Activated naive CD4-positive, alpha-beta T cell treated with anti-CD3 and anti-CD28 coated beads, Interleukin-2, amount 50 U/mL, for 24 hours (primary cell): ENCODE measurements around the gene NR3C1.

Source experiments
- H3K27ac Mint-ChIP-seq: one replicate; pipeline ENCODE4 v1.8.0; 2021; ENCODE audit warnings: mild to moderate bottlenecking, mixed read lengths
- H3K27me3 Mint-ChIP-seq: one replicate; pipeline ENCODE4 v1.8.0; 2021; ENCODE audit warnings: mixed read lengths
- H3K36me3 Mint-ChIP-seq: one replicate; pipeline ENCODE4 v1.8.0; 2021; ENCODE audit warnings: mixed read lengths
- H3K4me1 Mint-ChIP-seq: one replicate; pipeline ENCODE4 v1.8.0; 2021; ENCODE audit warnings: mixed read lengths
- H3K4me3 Mint-ChIP-seq: one replicate; pipeline ENCODE4 v1.8.0; 2021; ENCODE audit warnings: mild to moderate bottlenecking, mixed read lengths
- H3K9me3 Mint-ChIP-seq: one replicate; pipeline ENCODE4 v1.8.0; 2021; ENCODE audit warnings: mixed read lengths

The NR3C1 gene

DNA sequence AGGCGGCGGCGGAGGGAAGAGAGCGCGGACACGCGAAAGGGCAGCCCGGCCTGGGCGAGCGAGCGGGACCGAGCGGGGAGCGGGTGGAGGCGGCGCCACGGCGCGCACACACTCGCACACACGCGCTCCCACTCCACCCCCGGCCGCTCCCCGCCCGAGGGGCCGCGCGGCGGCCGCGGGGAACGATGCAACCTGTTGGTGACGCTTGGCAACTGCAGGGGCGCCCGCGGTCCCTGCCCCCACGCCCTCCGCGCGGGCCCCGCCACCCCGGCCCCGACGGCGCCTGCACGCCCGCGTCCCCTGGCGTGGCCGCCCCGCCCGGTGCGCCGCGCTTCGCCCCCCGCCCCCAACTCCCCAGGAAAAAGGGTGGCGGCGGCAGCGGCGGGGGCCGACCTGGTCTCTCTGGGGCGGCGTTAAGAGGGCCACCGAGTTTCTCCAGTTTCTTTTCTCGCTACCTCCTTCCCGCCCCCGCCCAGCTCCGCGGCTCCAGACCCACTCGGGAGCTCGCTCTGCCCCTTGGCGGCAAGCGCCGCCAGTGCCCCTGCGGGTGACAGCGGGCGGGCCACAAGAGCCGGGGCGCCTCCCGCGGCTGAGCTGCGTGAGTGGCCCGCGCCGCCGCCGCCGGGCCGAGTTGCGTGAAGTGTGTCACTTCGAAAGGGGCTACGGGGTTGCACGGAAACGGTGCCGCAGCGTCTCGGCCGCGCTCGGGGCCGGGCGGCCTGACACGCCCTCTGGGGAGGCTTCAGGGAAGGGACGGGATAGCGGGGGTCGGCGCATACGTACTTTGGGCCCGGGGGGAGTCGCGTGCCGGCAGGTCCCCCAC lies at the start of gene NR3C1:
TSS of gene NR3C1 (minus strand) at position 94 of the 823 bp plus-strand sequence. CDS start 2,847 bp downstream, outside the sequence.
- H3K36me3 Mint-ChIP-seq = peaks cover 16% of the 10 kb centered on the region
- peak within 1 kb of the TSS; percentile 97 for H3K27ac Mint-ChIP-seq
- H3K9me3 Mint-ChIP-seq = no peaks in the 10 kb centered on the region
- H3K4me1 Mint-ChIP-seq = peaks cover 50% of the 10 kb centered on the region
- H3K4me3 Mint-ChIP-seq = peak within 1 kb of the TSS; percentile 95
- H3K27me3 Mint-ChIP-seq = no peaks in the 10 kb centered on the region

DNA sequence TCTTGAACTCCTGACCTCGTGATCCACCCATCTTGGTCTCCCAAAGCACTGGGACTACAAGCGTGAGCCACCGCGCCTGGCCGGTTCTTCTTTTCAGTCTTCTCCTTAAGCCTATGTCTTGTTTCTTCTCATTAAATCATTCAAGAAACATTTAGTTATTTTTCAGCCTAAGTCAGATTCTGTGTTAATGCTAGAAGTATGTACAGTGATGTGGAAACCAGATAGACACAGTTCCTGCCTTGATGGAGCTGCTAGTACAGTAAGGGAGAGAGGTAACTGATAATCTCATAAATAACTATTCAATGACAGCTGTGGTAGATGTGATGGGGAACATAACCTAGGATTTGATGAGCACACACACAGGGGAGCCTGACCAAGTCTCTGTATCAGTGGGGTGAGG lies 46.3 kb upstream of the NR3C1 start:
- Mint-ChIP-seq H3K4me1 (peaks cover 10% of the 10 kb centered on the region), H3K27me3 (no peaks in the 10 kb centered on the region), H3K4me3 (no peak overlapping the region), H3K9me3 (no peaks in the 10 kb centered on the region), H3K36me3 (no peaks in the 10 kb centered on the region), H3K27ac (no peak overlapping the region)

DNA sequence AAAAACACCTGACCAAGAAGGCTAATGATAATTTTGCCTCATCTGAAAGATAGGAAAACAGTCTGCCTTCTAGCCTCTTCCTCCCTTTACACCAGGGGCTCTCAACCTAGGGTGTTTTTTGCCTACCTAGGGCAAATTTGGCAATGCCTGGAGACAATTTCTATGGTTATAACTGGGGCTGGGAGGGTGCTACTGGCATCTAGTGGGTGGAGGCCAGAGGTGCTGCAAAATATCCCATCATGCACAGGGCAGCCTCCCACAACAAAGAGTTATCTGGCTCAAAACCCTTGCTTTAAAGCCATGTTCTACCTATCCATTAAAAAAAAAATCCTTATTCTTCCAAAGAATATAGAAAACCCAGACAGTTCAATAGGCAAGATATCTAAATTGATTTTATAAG lies 45.0 kb upstream of the NR3C1 start:
- no peaks in the 10 kb centered on the region for H3K9me3 Mint-ChIP-seq

DNA sequence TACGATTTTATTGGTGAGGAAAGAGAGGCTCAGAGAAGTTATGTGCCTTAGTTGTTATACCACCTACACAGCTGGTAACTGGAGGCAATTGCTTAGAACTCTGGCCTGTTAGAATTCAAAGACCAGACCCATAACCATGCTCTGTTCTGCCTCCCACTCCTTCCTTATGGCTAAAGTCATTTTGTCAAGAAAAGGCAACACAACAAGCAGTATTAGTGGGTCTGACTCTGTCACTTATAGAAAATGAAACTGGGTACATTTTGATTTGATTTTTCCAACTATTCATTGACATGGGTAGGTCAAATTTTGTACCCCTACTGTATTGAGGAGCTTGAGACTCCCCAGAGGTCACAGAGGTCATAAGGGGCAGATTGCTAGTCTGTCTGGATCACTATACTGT lies 44.5 kb upstream of the NR3C1 start:
- Mint-ChIP-seq H3K27me3 (no peaks in the 10 kb centered on the region), H3K4me3 (no peak overlapping the region), H3K9me3 (no peaks in the 10 kb centered on the region), H3K27ac (no peak overlapping the region), H3K36me3 (no peaks in the 10 kb centered on the region), H3K4me1 (peaks cover 10% of the 10 kb centered on the region)

More for the DNA sequence above, 45.0 kb upstream of the NR3C1 start:
- no peaks in the 10 kb centered on the region for H3K36me3 Mint-ChIP-seq
- H3K27me3 Mint-ChIP-seq = no peaks in the 10 kb centered on the region
- H3K4me3 Mint-ChIP-seq = no peak overlapping the region
- no peak overlapping the region for H3K27ac Mint-ChIP-seq
- H3K4me1 Mint-ChIP-seq = peaks cover 10% of the 10 kb centered on the region

DNA sequence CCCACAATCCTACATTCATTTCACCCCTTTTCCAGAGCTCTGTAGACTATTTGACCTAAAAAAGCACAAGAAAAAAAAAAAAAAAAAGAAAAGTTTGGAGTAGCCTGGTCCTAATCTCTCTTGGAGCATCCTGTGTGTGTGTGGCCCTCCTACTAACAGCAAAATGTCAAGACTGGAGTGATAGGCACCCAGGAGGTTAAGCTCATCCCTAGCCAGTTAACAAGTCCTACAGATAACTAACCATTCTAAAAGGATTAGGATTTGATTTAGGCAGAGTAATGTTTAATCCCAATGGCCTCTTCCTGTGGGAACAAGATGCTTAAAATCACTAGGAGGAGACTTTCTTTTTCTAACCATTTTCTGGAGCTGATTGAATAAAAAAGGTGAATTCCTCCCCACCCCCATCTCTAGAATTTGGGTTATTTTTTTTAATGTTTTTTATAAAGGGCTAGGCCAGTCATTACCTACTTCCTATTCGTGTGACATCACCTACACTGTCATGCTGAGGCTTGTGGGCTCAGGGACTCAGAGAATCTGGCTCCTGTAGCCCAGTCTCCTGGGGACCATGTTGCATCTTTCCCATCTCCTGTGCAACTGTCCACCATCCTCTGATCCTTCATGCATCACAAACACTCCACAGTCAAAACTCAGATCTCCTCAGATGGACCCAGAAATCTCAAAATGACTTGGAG lies 43.2 kb upstream of the NR3C1 start:
- H3K4me1 Mint-ChIP-seq = peaks cover 10% of the 10 kb centered on the region
- no peaks in the 10 kb centered on the region for H3K9me3 Mint-ChIP-seq
- no peaks in the 10 kb centered on the region for H3K36me3 Mint-ChIP-seq
- no peaks in the 10 kb centered on the region for H3K27me3 Mint-ChIP-seq
- H3K4me3 Mint-ChIP-seq = no peak overlapping the region
- H3K27ac Mint-ChIP-seq = peak overlapping the region; percentile 56

DNA sequence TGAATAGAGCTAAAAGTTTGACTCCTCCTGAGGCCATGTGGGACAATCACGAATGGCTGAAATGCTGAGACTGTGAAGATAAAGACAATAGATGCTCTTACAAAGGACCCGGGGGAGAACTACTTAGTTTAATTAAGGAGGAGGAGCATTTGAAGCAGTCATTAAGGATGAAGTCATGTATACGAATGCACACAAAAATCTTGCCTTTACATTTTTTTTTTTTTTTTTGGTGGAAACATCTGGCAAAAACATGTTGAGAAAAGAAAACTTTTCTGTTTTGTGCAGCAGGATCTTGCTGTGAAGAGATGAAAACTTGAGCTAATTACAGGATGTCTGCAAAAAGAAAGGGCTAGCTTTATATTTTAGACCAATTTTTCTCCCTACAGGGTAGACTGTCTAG lies 42.3 kb upstream of the NR3C1 start:
- Mint-ChIP-seq H3K27me3 (no peaks in the 10 kb centered on the region), H3K4me1 (peaks cover 10% of the 10 kb centered on the region), H3K36me3 (no peaks in the 10 kb centered on the region), H3K4me3 (no peak overlapping the region), H3K9me3 (no peaks in the 10 kb centered on the region), H3K27ac (no peak overlapping the region)

DNA sequence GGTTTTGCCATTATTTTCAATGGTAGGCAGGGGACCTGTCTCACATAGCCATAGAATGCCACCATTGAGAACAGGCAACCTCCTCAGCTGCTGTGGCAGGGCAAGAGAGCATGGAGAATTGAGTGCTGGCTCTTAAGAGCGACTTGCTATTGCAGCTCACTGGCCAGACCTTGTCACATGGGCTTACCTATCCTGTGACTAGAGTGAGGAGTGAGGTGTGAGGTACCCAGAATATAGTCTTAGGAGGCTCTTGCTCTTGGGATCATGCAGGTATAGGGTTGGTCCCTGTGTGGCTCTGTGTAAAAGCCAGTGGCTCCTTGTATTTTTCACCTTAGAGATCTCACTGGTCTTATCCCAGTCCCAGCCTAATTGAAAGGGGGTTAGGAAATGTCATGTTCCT lies 39.8 kb upstream of the NR3C1 start:
- H3K36me3 Mint-ChIP-seq = peaks cover 2% of the 10 kb centered on the region
- H3K27me3 Mint-ChIP-seq = no peaks in the 10 kb centered on the region
- H3K27ac Mint-ChIP-seq = no peak overlapping the region
- H3K4me3 Mint-ChIP-seq = no peak overlapping the region
- H3K9me3 Mint-ChIP-seq = no peaks in the 10 kb centered on the region
- peaks cover 10% of the 10 kb centered on the region for H3K4me1 Mint-ChIP-seq

DNA sequence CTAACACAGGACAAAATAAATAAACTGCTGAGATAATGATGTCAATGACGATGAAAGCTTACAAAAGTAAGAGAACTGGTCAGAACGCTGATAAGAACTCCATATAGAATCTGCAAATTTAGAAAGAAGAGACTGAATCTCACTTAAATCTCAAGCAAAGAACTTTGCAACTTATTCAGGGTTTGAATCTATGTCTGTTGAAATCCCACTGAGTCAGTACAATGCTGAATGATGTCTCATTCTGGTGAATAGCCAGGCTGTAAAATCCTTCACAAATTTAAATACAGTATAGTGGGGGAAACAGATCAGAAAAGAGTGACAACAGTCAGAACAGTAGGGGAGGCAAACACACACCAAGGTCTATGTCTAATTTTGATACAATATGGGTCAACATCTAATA lies 38.9 kb upstream of the NR3C1 start:
- no peaks in the 10 kb centered on the region for H3K27me3 Mint-ChIP-seq
- H3K36me3 Mint-ChIP-seq = peaks cover 2% of the 10 kb centered on the region
- no peak overlapping the region for H3K27ac Mint-ChIP-seq
- H3K4me3 Mint-ChIP-seq = no peak overlapping the region
- H3K9me3 Mint-ChIP-seq = no peaks in the 10 kb centered on the region
- H3K4me1 Mint-ChIP-seq = peaks cover 13% of the 10 kb centered on the region

DNA sequence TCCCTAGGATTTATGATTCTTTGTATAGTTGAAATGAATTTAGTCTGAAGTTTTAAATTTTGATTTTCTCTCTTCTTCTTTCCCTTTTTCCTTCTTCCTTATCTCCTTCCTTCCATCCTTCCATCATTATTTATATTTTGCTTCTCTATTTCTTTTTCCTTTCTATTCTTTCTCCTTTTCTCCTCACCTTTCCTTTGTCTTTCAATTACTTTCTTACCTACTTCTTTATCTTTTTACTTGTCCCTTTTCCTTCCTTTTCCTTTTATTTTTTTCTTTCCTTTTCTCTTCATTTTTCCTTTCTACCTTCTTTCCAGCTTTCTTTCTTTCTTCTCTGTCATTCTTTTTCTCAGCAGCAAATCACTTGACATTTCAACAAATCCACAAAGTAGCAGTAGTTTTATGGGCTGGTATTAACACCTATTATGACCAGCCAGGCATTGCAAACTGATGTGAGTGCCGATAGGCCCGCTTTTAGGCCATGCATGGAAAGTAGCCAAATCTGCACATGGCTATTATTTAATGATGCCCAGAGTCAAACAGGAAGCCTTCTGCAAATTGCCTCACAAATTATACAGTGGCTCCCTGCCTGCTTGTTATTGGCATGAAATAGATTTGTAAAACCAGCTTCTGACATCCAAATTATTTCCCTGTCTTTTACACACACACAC lies 37.1 kb upstream of the NR3C1 start:
- Mint-ChIP-seq H3K27ac (peak overlapping the region; percentile 47), H3K9me3 (no peaks in the 10 kb centered on the region), H3K27me3 (no peaks in the 10 kb centered on the region), H3K36me3 (peaks cover 5% of the 10 kb centered on the region), H3K4me1 (peaks cover 26% of the 10 kb centered on the region), H3K4me3 (no peak overlapping the region)

DNA sequence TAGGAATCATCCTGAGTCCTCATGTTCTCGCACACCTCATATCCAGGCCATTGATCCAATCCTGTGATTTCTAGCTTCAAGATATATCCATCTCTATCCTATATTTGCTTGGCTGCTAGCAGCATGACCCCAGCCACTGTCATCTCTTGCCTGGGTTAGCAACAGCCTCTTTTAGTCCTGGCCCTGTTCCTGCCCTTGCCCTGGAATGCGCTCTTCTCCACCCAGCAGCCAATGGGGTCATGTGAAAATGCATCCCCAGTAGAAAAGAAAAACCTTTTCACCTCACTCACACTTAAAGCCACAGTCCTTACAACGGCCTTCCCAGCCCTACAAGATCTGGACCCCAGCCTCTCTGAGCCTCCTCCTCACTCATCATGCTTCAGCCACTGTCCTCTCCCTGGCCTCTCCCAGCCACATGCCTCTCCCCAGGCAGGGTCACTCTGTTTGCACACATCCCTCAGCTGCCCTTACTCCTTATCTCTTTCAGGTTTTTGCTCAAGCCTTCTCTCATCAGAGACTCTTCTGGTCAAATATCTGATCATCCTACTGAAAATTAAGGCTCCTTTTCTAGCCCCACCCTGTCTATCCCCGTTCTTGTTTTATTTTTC lies 34.3 kb upstream of the NR3C1 start:
- Mint-ChIP-seq H3K27ac (peak overlapping the region; percentile 99), H3K4me3 (no peak overlapping the region), H3K27me3 (no peaks in the 10 kb centered on the region), H3K4me1 (peaks cover 52% of the 10 kb centered on the region), H3K9me3 (no peaks in the 10 kb centered on the region), H3K36me3 (peaks cover 5% of the 10 kb centered on the region)

DNA sequence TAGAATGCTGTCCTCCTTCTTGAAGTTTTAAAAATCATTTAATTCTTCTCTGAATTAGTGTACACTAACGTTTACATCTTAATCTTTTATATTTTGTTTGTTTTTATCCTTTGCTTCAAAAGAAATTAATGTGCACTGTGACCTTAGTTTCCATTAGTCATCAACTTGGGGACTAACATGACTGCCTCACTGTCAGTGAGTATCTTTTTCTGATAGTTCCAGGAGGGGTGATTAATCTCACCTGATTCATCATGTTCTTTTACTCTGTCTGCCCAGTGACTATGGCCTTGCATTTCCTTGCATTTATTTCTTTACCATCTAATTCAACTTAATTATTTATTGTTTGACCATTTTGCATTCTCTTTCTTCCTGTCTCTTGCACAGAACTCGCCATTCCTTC lies 33.4 kb upstream of the NR3C1 start:
- peaks cover 60% of the 10 kb centered on the region for H3K4me1 Mint-ChIP-seq
- H3K27ac Mint-ChIP-seq = peak overlapping the region; percentile 99
- no peaks in the 10 kb centered on the region for H3K9me3 Mint-ChIP-seq
- peak overlapping the region; percentile 74 for H3K4me3 Mint-ChIP-seq
- peaks cover 5% of the 10 kb centered on the region for H3K36me3 Mint-ChIP-seq
- H3K27me3 Mint-ChIP-seq = no peaks in the 10 kb centered on the region

DNA sequence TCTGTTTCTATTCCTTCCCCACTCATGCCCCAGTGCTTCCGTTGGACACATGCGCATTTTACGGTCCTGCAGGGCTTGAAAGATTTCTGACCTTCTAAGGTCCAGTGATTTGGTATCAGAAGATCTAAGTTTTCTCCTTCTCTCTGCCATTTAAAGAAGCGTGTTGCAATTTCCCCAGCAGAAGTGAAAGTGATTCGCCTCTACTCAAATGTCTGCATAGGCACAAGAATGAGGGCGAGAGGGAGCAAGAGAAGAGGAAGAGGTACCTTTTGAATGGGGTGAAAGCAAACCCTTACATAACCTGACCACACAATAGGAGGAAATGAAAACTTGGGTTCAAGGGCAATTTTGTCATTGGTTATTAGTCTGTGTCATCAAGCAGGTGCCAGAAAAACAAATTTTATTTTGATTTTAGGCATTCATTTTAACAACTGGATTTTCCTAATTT lies 31.7 kb upstream of the NR3C1 start:
- no peaks in the 10 kb centered on the region for H3K27me3 Mint-ChIP-seq
- peaks cover 5% of the 10 kb centered on the region for H3K36me3 Mint-ChIP-seq
- peak overlapping the region; percentile 99 for H3K27ac Mint-ChIP-seq
- peak overlapping the region; percentile 94 for H3K4me3 Mint-ChIP-seq
- no peaks in the 10 kb centered on the region for H3K9me3 Mint-ChIP-seq
- H3K4me1 Mint-ChIP-seq = peaks cover 70% of the 10 kb centered on the region

DNA sequence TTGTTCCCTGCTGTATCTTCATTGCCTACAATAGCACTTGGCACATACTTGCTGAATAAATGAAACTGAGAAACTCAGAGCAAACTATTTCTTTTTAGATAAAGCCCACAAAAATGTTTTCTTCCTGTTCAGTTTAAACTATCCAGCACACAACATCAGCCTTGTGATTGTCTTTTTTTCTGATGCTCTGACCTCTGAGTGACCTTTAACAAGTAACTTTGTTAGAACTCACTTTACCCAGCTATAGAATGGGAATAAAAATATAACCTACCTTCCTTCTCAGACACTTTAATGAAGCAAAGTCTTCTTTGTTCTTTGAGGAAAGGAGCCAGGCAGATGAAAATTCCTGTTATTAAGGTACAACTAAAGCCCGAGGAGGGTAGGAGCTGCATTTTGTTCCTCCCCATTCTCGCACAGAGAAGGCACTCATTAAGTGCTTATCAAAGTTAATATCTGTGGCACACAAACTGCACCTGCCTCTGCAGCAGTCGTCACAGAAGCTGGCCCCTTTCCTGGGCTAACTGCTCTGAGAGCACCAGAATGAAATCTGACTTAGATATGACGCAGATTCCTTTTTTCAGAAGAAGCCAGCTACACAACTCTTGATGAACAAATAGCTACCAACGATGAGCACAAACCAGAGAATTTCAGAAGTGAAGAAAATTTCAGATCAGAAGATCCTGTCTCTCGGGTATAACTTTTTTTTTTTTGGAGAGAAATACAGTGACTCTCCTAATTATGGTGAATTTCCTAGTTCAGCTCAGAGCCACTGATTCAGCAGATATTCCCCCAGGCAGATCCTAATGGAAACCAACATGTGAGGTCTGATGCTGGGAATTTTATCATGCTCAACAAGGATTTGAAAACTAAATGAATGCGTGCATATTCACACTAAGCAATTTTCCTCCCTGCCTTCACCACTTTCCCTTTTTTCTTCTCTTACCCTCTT lies 31.0 kb upstream of the NR3C1 start:
- peaks cover 71% of the 10 kb centered on the region for H3K4me1 Mint-ChIP-seq
- no peaks in the 10 kb centered on the region for H3K27me3 Mint-ChIP-seq
- H3K27ac Mint-ChIP-seq = peak overlapping the region; percentile 99
- peaks cover 5% of the 10 kb centered on the region for H3K36me3 Mint-ChIP-seq
- peak overlapping the region; percentile 94 for H3K4me3 Mint-ChIP-seq
- no peaks in the 10 kb centered on the region for H3K9me3 Mint-ChIP-seq

DNA sequence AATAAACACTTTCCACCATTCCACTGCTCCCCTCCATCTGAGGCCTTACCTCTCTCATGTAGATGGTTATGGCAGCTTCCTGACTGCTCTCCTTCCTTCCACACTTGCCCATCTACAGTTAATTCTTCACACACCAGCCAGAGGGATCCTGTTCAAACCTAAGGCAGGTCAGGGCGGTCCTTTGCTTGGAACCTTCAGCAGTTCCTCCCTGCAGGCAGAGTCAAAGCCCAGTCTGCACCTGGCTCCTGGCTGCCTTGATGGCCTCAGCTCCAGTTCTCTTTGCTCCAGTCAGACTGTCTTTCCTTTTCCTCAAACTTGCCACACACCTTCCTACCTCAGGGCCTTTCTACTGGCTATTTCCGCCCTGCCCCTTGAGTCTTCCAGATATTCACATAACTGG lies 30.2 kb upstream of the NR3C1 start:
- Mint-ChIP-seq H3K36me3 (peaks cover 6% of the 10 kb centered on the region), H3K27me3 (no peaks in the 10 kb centered on the region), H3K9me3 (no peaks in the 10 kb centered on the region), H3K4me3 (peak overlapping the region; percentile 94), H3K27ac (peak overlapping the region; percentile 99), H3K4me1 (peaks cover 79% of the 10 kb centered on the region)
